Panc1 (cell line): Measurements from ENCODE around the gene LRP1B. TPM values are rescaled to one million over a fixed set of nuclear protein-coding genes. Genes with fewer than 3 reads are reported as not detected.
"Not testable (repeated sequence)": the region's sequence is repeated elsewhere in the genome, so short reads cannot be mapped to it uniquely, and the experiment has no call there.

Source experiments
- ATAC-seq: fragments of 200-7000 bp; cut with Tn5 transposase; 2 replicates; pipeline ENCODE4 v1.9.1; 2020; ENCODE audit warnings: mild to moderate bottlenecking, moderate library complexity
- BruUV-seq: library from RNA; stranded (reverse); fragments of 400-500 nt; replicated peaks from 2 replicates; lab custom pipeline; 2021; lab: Mats Ljungman, UMichigan
- CTCF ChIA-PET: fragments of 300-600 bp; sonication (Branson Sonifier 250); formaldehyde crosslinking; loops from one replicate; lab custom pipeline; 2022; ENCODE audit warnings: antibody characterized with exemption; lab: Charles Lee
- POLR2A ChIA-PET: fragments of 300-600 bp; sonication (Branson Sonifier 250); formaldehyde crosslinking; loops from one replicate; lab custom pipeline; 2022; ENCODE audit warnings: antibody characterized with exemption; lab: Charles Lee
- DNase-seq: peaks from one replicate; pipeline ENCODE4 v3.0.0-alpha.2; 2010; ENCODE audit warnings: low read depth, low spot score
- H3K27ac ChIP-seq: 2 replicates; pipeline ENCODE4 v1.5.1; 2011; ENCODE audit warnings: mild to moderate bottlenecking, low read length, inconsistent platforms
- H3K27me3 ChIP-seq: fragments of 200-500 bp; sonication (Bioruptor generic); 2 replicates; pipeline ENCODE4 v1.6.0; 2014; ENCODE audit warnings: low read length, inconsistent platforms; ENCODE audit not compliant: control insufficient read depth, insufficient read depth
- H3K36me3 ChIP-seq: fragments of 200-500 bp; sonication (Bioruptor generic); 2 replicates; pipeline ENCODE4 v1.5.1; 2014; ENCODE audit warnings: inconsistent platforms, mild to moderate bottlenecking, low read length, moderate library complexity; ENCODE audit not compliant: control insufficient read depth, insufficient read depth
- H3K4me1 ChIP-seq: 2 replicates; pipeline ENCODE4 v1.5.1; 2011; ENCODE audit warnings: inconsistent platforms, mild to moderate bottlenecking, low read length, moderate library complexity; ENCODE audit not compliant: control insufficient read depth, insufficient read depth
- H3K4me3 ChIP-seq, 2 experiments: 2 replicates each; pipeline ENCODE4 v1.5.1; 2011 to 2012; ENCODE audit warnings: low read depth in 2 of 2, low read length in 2 of 2, mild to moderate bottlenecking in 2 of 2, inconsistent platforms in 1 of 2, moderate library complexity in 1 of 2
- H3K9me3 ChIP-seq: fragments of 200-500 bp; sonication (Bioruptor generic); 2 replicates; pipeline ENCODE4 v1.5.1; 2014; ENCODE audit warnings: low read depth, mild to moderate bottlenecking, inconsistent platforms, low read length, moderate library complexity; ENCODE audit not compliant: control insufficient read depth, insufficient read depth
- CTCF ChIP-seq: fragments of 450-650 bp; IDR thresholded peaks from 2 replicates; pipeline ENCODE4 v1.5.1; 2017; ENCODE audit warnings: mild to moderate bottlenecking
- POLR2AphosphoS5 ChIP-seq: IDR thresholded peaks from 2 replicates; pipeline ENCODE4 v1.6.1; 2012; ENCODE audit warnings: mild to moderate bottlenecking, low read depth, low read length, moderate library complexity
- REST ChIP-seq, 2 experiments: IDR thresholded peaks; 2 replicates each; pipeline ENCODE4 v1.6.1; 2011 to 2012; ENCODE audit warnings: low read depth in 2 of 2, control low read depth in 1 of 2, low read length in 1 of 2, mild to moderate bottlenecking in 1 of 2, moderate library complexity in 1 of 2; ENCODE audit not compliant: insufficient read depth in 1 of 2
- SIN3A ChIP-seq: IDR thresholded peaks from 2 replicates; pipeline ENCODE4 v1.6.1; 2012; ENCODE audit warnings: low read depth, mild to moderate bottlenecking, low read length, moderate library complexity, borderline replicate concordance; ENCODE audit not compliant: insufficient read depth
- TCF7L2 ChIP-seq: IDR thresholded peaks from 2 replicates; pipeline ENCODE4 v1.6.1; 2011; ENCODE audit warnings: mild to moderate bottlenecking, low read depth, low read length, inconsistent platforms
- in situ Hi-C: cut with HindIII; loops from 2 replicates; pipeline ENCODE4 v1.10.0; 2016; ENCODE audit warnings: low sequenced_read_pairs, low pct_unique_long_range_greater_than_20kb
- intact Hi-C: fragments of 100-400 bp; cut with micrococcal nuclease; formaldehyde crosslinking; loops from one replicate; pipeline ENCODE4 v1.10.0; 2022; ENCODE audit not compliant: unreplicated experiment
- total RNA-seq: library from RNA; stranded (reverse); gene quantifications from one replicate; pipeline ENCODE4 v1.2.1, GENCODE V29; 2021; ENCODE audit not compliant: unreplicated experiment

Gene LRP1B
- total RNA-seq, 1 experiment from 2014 or later: 0.54 TPM

DNA sequence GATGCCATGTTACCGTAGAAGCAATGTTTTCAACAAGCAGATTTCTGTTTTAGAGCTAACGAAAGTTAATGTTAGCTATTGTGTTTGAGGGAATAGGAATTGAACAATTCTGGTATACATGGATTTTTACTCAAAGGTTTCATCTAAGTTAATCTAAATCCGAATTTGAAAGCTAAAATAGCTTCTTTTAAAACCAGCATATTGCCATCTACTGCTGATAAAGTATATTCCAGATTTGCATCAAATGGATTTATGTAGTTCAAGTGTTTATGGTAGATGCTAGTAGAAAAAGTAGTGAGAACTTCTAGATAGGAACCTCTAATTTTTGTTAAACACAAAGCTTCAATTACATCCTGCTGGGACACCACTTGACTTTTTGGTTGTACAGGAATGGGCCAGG is 1781.1 kb downstream of the LRP1B start:
- DNase-seq (no peak), ATAC-seq (no peak)
- no TSS peak for BruUV-seq
- in situ Hi-C loops: no loop called here
- Histone ChIP-seq H3K27me3 (no peaks in the 10 kb centered on the region), H3K9me3 (no peaks in the 10 kb centered on the region), H3K36me3 (no peaks in the 10 kb centered on the region), H3K27ac (no peak overlapping the region), H3K4me1 (no peaks in the 10 kb centered on the region), H3K4me3 (no peak overlapping the region)
- CTCF ChIA-PET: no interaction called here
- TF ChIP-seq CTCF (peak; percentile 7; the same call in 1 of the 2 replicates), SIN3A (no peak)
- intact Hi-C loops: no loop called here
- POLR2A ChIA-PET: no interaction called here

DNA sequence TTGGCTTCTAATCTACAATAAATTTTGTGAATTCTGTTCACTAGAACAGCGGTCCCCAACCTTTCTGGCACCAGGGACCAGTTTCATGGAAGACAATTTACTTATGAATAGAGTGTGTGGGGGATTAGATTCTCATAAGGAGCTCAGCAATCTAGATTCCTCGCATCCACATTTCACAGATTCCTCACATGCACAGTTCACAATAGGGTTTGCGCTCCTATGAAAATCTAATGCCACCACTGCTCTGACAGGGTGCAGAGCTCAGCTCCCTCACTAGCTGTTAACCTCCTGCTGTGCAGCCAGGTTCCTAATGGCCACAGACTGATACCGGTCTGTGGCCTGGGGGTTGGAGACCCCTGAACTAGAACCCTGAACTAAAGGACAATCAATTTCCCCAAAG is 1782.0 kb downstream of the LRP1B start:
- intact Hi-C loops (no loop called here), in situ Hi-C loops (no loop called here)
- ATAC-seq (no peak), DNase-seq (no peak)
- Histone ChIP-seq H3K27ac (no peak overlapping the region), H3K4me1 (no peaks in the 10 kb centered on the region), H3K9me3 (no peaks in the 10 kb centered on the region), H3K4me3 (no peak overlapping the region), H3K36me3 (no peaks in the 10 kb centered on the region), H3K27me3 (no peaks in the 10 kb centered on the region)
- POLR2A ChIA-PET: no interaction called here
- no peak for TF ChIP-seq REST (IDR thresholded peaks at IDR 0.05; ENCODE audit: insufficient read depth in 1 of 2, low read depth in 2 of 2, low read length in 1 of 2)
- no TSS peak for BruUV-seq
- CTCF ChIA-PET: no interaction called here

DNA sequence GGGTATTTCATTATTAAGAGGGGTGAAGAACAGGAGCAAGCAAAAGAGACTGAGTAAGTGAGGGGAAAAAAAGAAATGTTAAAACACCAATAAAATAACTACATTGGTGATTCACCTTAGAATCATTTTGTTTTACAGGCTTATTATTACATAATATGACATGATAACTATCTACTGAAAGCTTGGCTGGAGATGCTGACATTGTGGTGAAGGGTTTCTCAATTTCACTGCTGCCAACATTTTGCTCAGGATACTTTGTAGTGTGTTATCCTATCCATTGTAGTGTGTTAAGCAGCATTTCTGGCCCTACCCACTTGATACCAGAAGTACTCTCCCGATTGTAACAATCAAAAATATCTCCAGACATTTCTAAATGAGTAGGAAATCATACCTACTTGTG is 1786.0 kb downstream of the LRP1B start:
- Histone ChIP-seq H3K27me3 (no peaks in the 10 kb centered on the region), H3K4me1 (no peaks in the 10 kb centered on the region), H3K27ac (no peak overlapping the region), H3K4me3 (no peak overlapping the region), H3K36me3 (no peaks in the 10 kb centered on the region), H3K9me3 (no peaks in the 10 kb centered on the region)
- BruUV-seq: no TSS peak
- intact Hi-C loops: no loop called here
- in situ Hi-C loops: no loop called here
- ChIA-PET POLR2A (no interaction called here), CTCF (interaction anchor here (0.6 kb wide), 1 partner anchor 261 kb away, joined by 3 read pairs; no protein-coding TSS in a partner anchor)
- TF ChIP-seq TCF7L2: no peak
- no peak for TF ChIP-seq CTCF
- TF ChIP-seq POLR2AphosphoS5: no peak
- no peak for DNase-seq
- ATAC-seq: no peak

- CTCF ChIA-PET: interaction anchor here (0.6 kb wide), 1 partner anchor 260 kb away, joined by 3 read pairs; no protein-coding TSS in a partner anchor
- H3K9me3 ChIP-seq, H3K4me3 ChIP-seq, intact Hi-C loops, H3K27ac ChIP-seq, in situ Hi-C loops, DNase-seq, H3K27me3 ChIP-seq, BruUV-seq, ATAC-seq, H3K36me3 ChIP-seq, H3K4me1 ChIP-seq: not testable (repeated sequence)
- POLR2A ChIA-PET: interaction anchor here (0.5 kb wide), 1 partner anchor 91 kb away, joined by 4 read pairs; no protein-coding TSS in a partner anchor
Measured at GRCh38 chr2:140344266-140344665, 1786.5 kb downstream of the LRP1B start.
